ENCODE data around the gene MMADHC. TPM values are rescaled to one million over a fixed set of nuclear protein-coding genes. Genes with fewer than 3 reads are reported as not detected.
A peak's percentile ranks its signal among the peaks of the same experiment; 100 is the strongest.

MMADHC gene
- total and polyA plus RNA-seq, 9 of the 15 experiments (the other 6 are each of a cell fraction or from before 2014, with no cell fraction given): 187 to 850 (median 271) TPM

DNA sequence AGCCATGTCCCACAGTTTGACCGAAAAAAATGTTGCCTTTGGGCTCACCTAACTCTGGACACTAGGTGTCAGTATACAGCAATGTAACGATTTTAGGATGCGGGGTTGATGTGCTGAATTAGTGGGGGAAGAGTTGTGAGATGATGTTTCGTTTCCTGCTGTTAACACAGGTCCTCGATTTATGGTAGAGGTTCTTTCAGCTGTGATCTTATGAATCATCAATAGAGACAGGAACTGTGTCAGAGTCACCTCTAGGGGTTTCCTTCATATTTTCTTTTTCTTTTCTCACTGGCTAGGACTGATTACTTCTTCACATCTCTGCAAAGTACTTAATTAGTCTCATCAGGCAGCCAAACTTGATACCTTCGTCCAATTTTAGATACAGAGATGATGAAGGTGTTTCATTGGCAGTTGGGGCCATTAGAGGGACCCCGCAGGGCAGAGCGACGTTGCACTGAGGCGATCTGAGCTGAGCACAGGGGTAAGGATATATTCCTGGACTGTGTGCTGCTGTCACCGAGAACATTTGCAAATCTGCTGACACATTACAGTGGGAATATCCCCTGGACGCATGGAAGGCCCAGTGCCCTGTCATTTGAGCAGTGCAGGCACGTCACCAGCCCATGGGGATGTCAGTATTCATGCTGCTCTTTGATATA lies 10.2 kb upstream of the MMADHC start:
- H3K9me1 ChIP-seq (ENCODE audit: control insufficient read depth, insufficient read depth, low read length): no peaks in the 10 kb centered on the region
- no peak overlapping the region for H3K9ac ChIP-seq (ENCODE audit: insufficient read depth in 1 of 2, low read depth in 2 of 2, low read length in 2 of 2)
- H3K4me2 ChIP-seq (ENCODE audit: insufficient read depth, low read length): peak overlapping the region; percentile 8; the same call in 1 of the 2 replicates
- H3K4me1 ChIP-seq (replicated peaks in 1 of 2; ENCODE audit: control insufficient read depth in 2 of 2, insufficient read depth in 2 of 2, low read length in 2 of 2): no peaks in the 10 kb centered on the region
- H2AFZ ChIP-seq (ENCODE audit: low read depth, low read length): 0 out of 2 replicates have a peak overlapping the region, but pooled peaks have one; percentile 43
- BruUV-seq (replicated peaks): no TSS peak
- H3K27me3 ChIP-seq (ENCODE audit: control insufficient read depth in 2 of 2, insufficient read depth in 2 of 2, low read length in 2 of 2): no peaks in the 10 kb centered on the region; a peak in 1 of 5 replicates
- H4K20me1 ChIP-seq (replicated peaks; ENCODE audit: control insufficient read depth, insufficient read depth, low read length): no peaks in the 10 kb centered on the region
- CTCF ChIA-PET (ENCODE audit: low intra/inter-chr PET ratio): interaction anchor here (0.8 to 3.6 kb wide), 4 partner anchors 891 to 1839 kb away, joined by 3 to 19 read pairs (median 5); no protein-coding TSS in a partner anchor
- POLR2A ChIA-PET: no interaction called here
- H3K4me3 ChIP-seq: no peak overlapping the region
- no peaks in the 10 kb centered on the region for H3K36me3 ChIP-seq (ENCODE audit: control insufficient read depth, insufficient read depth, low read length)
- ATAC-seq (peak; percentile 97), DNase-seq (ENCODE audit: extremely low read depth in 1 of 4, low spot score in 3 of 4) (peak; percentile 63 to 73 (median 70)), FAIRE-seq (peak; percentile 92)
- no peaks in the 10 kb centered on the region for H3K79me2 ChIP-seq (ENCODE audit: control insufficient read depth, insufficient read depth, low read length)
- in situ Hi-C loops (cut with MboI) (loop anchor here (5.0 kb wide), 1 partner anchor 1640 kb away; no protein-coding TSS in a partner anchor), intact Hi-C loops (cut with micrococcal nuclease) (loop anchor here (1.0 kb wide), 3 partner anchors 890 to 1641 kb away; partner anchors contain the start of gene RND3)
- WGBS (ENCODE audit: insufficient coverage, low coverage, missing lambda C conversion rate): under 1% methylated on average over 13 of the region's 13 CpGs
- H3K9me3 ChIP-seq (replicated peaks; ENCODE audit: control insufficient read depth, insufficient read depth, low read depth, low read length): no peaks in the 10 kb centered on the region
- no peak overlapping the region for H3K27ac ChIP-seq (ENCODE audit: extremely low read depth, low read depth, low read length)
- TF ChIP-seq CBX5 (IDR thresholded peaks at IDR 0.05; ENCODE audit: borderline replicate concordance, low read depth) (no peak), BCL6 (CRISPR knock-in tag; IDR thresholded peaks at IDR 0.05) (no peak), TGIF2 (CRISPR knock-in tag; IDR thresholded peaks at IDR 0.05) (no peak), ZNF324 (CRISPR knock-in tag; IDR thresholded peaks at IDR 0.05) (no peak), CXXC5 (CRISPR knock-in tag; IDR thresholded peaks at IDR 0.05) (no peak), POU5F1 (IDR thresholded peaks at IDR 0.05; ENCODE audit: borderline replicate concordance, low read depth, low read length, partially characterized antibody) (no peak), GABPA (tag; conservative IDR thresholded peaks at IDR 0.05; ENCODE audit: low read depth) (no peak), HMGN3 (IDR thresholded peaks at IDR 0.05; ENCODE audit: borderline replicate concordance, extremely low read depth, insufficient read length, low read depth, low read length) (no peak), MEF2D (tag; conservative IDR thresholded peaks at IDR 0.05; ENCODE audit: low read depth) (no peak), HMG20B (CRISPR knock-in tag; IDR thresholded peaks at IDR 0.05) (no peak)
- TF ChIP-seq, protein P1, sequence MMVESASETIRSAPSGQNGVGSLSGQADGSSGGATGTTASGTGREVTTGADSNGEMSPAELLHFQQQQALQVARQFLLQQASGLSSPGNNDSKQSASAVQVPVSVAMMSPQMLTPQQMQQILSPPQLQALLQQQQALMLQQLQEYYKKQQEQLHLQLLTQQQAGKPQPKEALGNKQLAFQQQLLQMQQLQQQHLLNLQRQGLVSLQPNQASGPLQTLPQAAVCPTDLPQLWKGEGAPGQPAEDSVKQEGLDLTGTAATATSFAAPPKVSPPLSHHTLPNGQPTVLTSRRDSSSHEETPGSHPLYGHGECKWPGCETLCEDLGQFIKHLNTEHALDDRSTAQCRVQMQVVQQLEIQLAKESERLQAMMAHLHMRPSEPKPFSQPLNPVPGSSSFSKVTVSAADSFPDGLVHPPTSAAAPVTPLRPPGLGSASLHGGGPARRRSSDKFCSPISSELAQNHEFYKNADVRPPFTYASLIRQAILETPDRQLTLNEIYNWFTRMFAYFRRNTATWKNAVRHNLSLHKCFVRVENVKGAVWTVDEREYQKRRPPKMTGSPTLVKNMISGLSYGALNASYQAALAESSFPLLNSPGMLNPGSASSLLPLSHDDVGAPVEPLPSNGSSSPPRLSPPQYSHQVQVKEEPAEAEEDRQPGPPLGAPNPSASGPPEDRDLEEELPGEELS (CRISPR knock-in tag; IDR thresholded peaks at IDR 0.05; ENCODE audit: borderline replicate concordance): no peak
- TF ChIP-seq, protein P2, sequence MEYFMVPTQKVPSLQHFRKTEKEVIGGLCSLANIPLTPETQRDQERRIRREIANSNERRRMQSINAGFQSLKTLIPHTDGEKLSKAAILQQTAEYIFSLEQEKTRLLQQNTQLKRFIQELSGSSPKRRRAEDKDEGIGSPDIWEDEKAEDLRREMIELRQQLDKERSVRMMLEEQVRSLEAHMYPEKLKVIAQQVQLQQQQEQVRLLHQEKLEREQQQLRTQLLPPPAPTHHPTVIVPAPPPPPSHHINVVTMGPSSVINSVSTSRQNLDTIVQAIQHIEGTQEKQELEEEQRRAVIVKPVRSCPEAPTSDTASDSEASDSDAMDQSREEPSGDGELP (CRISPR knock-in tag; IDR thresholded peaks at IDR 0.05; ENCODE audit: borderline replicate concordance): no peak
- TF ChIP-seq, protein P3, sequence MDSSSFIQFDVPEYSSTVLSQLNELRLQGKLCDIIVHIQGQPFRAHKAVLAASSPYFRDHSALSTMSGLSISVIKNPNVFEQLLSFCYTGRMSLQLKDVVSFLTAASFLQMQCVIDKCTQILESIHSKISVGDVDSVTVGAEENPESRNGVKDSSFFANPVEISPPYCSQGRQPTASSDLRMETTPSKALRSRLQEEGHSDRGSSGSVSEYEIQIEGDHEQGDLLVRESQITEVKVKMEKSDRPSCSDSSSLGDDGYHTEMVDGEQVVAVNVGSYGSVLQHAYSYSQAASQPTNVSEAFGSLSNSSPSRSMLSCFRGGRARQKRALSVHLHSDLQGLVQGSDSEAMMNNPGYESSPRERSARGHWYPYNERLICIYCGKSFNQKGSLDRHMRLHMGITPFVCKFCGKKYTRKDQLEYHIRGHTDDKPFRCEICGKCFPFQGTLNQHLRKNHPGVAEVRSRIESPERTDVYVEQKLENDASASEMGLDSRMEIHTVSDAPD (CRISPR knock-in tag; IDR thresholded peaks at IDR 0.05): no peak
- TF ChIP-seq, protein P4, sequence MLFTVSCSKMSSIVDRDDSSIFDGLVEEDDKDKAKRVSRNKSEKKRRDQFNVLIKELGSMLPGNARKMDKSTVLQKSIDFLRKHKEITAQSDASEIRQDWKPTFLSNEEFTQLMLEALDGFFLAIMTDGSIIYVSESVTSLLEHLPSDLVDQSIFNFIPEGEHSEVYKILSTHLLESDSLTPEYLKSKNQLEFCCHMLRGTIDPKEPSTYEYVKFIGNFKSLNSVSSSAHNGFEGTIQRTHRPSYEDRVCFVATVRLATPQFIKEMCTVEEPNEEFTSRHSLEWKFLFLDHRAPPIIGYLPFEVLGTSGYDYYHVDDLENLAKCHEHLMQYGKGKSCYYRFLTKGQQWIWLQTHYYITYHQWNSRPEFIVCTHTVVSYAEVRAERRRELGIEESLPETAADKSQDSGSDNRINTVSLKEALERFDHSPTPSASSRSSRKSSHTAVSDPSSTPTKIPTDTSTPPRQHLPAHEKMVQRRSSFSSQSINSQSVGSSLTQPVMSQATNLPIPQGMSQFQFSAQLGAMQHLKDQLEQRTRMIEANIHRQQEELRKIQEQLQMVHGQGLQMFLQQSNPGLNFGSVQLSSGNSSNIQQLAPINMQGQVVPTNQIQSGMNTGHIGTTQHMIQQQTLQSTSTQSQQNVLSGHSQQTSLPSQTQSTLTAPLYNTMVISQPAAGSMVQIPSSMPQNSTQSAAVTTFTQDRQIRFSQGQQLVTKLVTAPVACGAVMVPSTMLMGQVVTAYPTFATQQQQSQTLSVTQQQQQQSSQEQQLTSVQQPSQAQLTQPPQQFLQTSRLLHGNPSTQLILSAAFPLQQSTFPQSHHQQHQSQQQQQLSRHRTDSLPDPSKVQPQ (CRISPR knock-in tag; IDR thresholded peaks at IDR 0.05; ENCODE audit: borderline replicate concordance): no peak

Measured in K562 (cell line).